ENCODE results near the gene MICAL3. TPM values are rescaled to one million over a fixed set of nuclear protein-coding genes. Genes with fewer than 3 reads are reported as not detected.

The MICAL3 gene
- total RNA-seq, 2 donors from 2014 or later: 33.6 to 34.0 TPM

- DNase-seq (peak in 3 of 4 donors; percentile 44 to 63 (median 51)), ATAC-seq (peak; percentile 76)
- H3K27ac ChIP-seq: peak overlapping the region in 3 of 4 donors; percentile 61 to 62 (median 62)
- no peaks in the 10 kb centered on the region for H3K27me3 ChIP-seq
- no peak for TF ChIP-seq CTCF (IDR thresholded peaks at IDR 0.05)
- TF ChIP-seq POLR2A (IDR thresholded peaks at IDR 0.05): no peak
- intact Hi-C loops (cut with DNase I): no loop called here
- no peaks in the 10 kb centered on the region for H3K9me3 ChIP-seq
- WGBS, 2 donors: 72 to 77% methylated on average over 6 of the region's 6 CpGs
- H3K4me1 ChIP-seq: peaks cover 53% of the 10 kb centered on the region
- no peaks in the 10 kb centered on the region for H3K36me3 ChIP-seq (replicated peaks in 1 of 2; ENCODE audit: insufficient read depth in 1 of 2, low read depth in 2 of 2)
- H3K4me3 ChIP-seq: no peak overlapping the region
Measured at GRCh38 chr22:17943533-17944249, 80.7 kb downstream of the MICAL3 start.

GRCh38 chr22:17942721-17943120, 81.6 kb downstream of the MICAL3 start:
- H3K4me1 ChIP-seq: peaks cover 63% of the 10 kb centered on the region
- H3K36me3 ChIP-seq (replicated peaks in 1 of 2; ENCODE audit: insufficient read depth in 1 of 2, low read depth in 2 of 2): no peaks in the 10 kb centered on the region
- H3K27ac ChIP-seq: peak overlapping the region in 1 of 4 donors; percentile 62
- H3K4me3 ChIP-seq: no peak overlapping the region
- intact Hi-C loops (cut with DNase I): no loop called here
- WGBS, 2 donors: 54 to 74% methylated on average over 2 to 8 of the region's 8 CpGs
- no peaks in the 10 kb centered on the region for H3K27me3 ChIP-seq
- DNase-seq (no peak), ATAC-seq (no peak)
- TF ChIP-seq CTCF (IDR thresholded peaks at IDR 0.05) (no peak), POLR2A (IDR thresholded peaks at IDR 0.05) (no peak)
- H3K9me3 ChIP-seq: no peaks in the 10 kb centered on the region

GRCh38 chr22:17941471-17942406, 82.6 kb downstream of the MICAL3 start:
- DNase-seq (no peak), ATAC-seq (no peak)
- Histone ChIP-seq H3K36me3 (replicated peaks in 1 of 2; ENCODE audit: insufficient read depth in 1 of 2, low read depth in 2 of 2) (no peaks in the 10 kb centered on the region), H3K9me3 (no peaks in the 10 kb centered on the region), H3K4me1 (peaks cover 68% of the 10 kb centered on the region), H3K27ac (no peak overlapping the region), H3K4me3 (no peak overlapping the region), H3K27me3 (no peaks in the 10 kb centered on the region)
- intact Hi-C loops (cut with DNase I): no loop called here
- WGBS, 2 donors: 87 to 92% methylated on average over 13 to 18 of the region's 18 CpGs
- TF ChIP-seq CTCF (IDR thresholded peaks at IDR 0.05): no peak
- TF ChIP-seq POLR2A (IDR thresholded peaks at IDR 0.05): no peak

GRCh38 chr22:17939579-17939978, 84.8 kb downstream of the MICAL3 start:
- WGBS, 2 donors: 94 to 96% methylated on average over 4 of the region's 4 CpGs
- Histone ChIP-seq H3K36me3 (replicated peaks in 1 of 2; ENCODE audit: insufficient read depth in 1 of 2, low read depth in 2 of 2) (no peaks in the 10 kb centered on the region), H3K4me3 (no peak overlapping the region), H3K27ac (no peak overlapping the region), H3K27me3 (no peaks in the 10 kb centered on the region), H3K4me1 (peaks cover 56% of the 10 kb centered on the region), H3K9me3 (no peaks in the 10 kb centered on the region)
- ATAC-seq: no peak
- DNase-seq: no peak
- intact Hi-C loops (cut with DNase I): no loop called here
- TF ChIP-seq POLR2A (IDR thresholded peaks at IDR 0.05) (no peak), CTCF (IDR thresholded peaks at IDR 0.05) (no peak)
